Thyroid gland (tissue), 4 donors: Measurements from ENCODE around the gene ANXA7. TPM values are rescaled to one million over a fixed set of nuclear protein-coding genes. Genes with fewer than 3 reads are reported as not detected.

Experiments
- DNase-seq, 2 donors: peaks; one replicate each; pipeline ENCODE4 v3.0.0-alpha.2; 2019
- H3K27ac ChIP-seq, 3 donors: fragments of 200-600 bp; sonication (generic); 1 replicate in 2 of 3; 2 replicates in 1 of 3; pipeline ENCODE4 v1.5.1; 2016 to 2019; ENCODE audit warnings: mild to moderate bottlenecking in 1 of 3, moderate library complexity in 1 of 3
- H3K27me3 ChIP-seq: fragments of 200-600 bp; sonication (generic); one replicate; pipeline ENCODE4 v1.5.1; 2019
- H3K36me3 ChIP-seq, 2 donors: fragments of 200-600 bp; sonication (generic); one replicate each; pipeline ENCODE4 v1.5.1; 2016 to 2019
- H3K4me1 ChIP-seq, 2 donors: fragments of 200-600 bp; sonication (generic); one replicate each; pipeline ENCODE4 v1.5.1; 2017 to 2019
- H3K4me3 ChIP-seq, 3 donors: fragments of 200-600 bp; sonication (generic); replicated peaks in 1 of 3; 1 replicate in 2 of 3; 2 replicates in 1 of 3; pipeline ENCODE4 v1.5.1; 2016; ENCODE audit warnings: mild to moderate bottlenecking in 1 of 3
- H3K9me3 ChIP-seq: fragments of 200-600 bp; sonication (generic); one replicate; pipeline ENCODE4 v1.5.1; 2017
- CTCF ChIP-seq, 6 experiments: fragments of 200-600 bp in 3 of 6; fragments of 450-650 bp in 3 of 6; sonication (generic) in 3 of 6; IDR thresholded peaks; one replicate each; pipeline ENCODE4 v1.5.1; 2016 to 2019; ENCODE audit warnings: antibody characterized with exemption in 6 of 6, mild to moderate bottlenecking in 2 of 6, inconsistent platforms in 1 of 6, moderate library complexity in 1 of 6
- POLR2A ChIP-seq, 2 donors: fragments of 450-650 bp; IDR thresholded peaks; one replicate each; pipeline ENCODE4 v1.6.1; 2017; ENCODE audit warnings: antibody characterized with exemption in 2 of 2, mild to moderate bottlenecking in 2 of 2, moderate library complexity in 1 of 2
- WGBS, 2 donors: methylation state at CpG; one replicate each; pipeline ENCODE4 v1.1.5; 2017; 5-methylcytosine and 5-hydroxymethylcytosine counted together
- intact Hi-C: fragments of 100-400 bp; cut with DNase I; formaldehyde crosslinking; loops from one replicate; pipeline ENCODE4 v1.15.1; 2023
- total RNA-seq, 4 donors: library from RNA; depleted of rRNA; stranded (reverse); fragments of >200 nt; gene quantifications; one replicate each; pipeline ENCODE4 v1.2.3, GENCODE V29; 2016

Gene ANXA7
- total RNA-seq, 4 donors from 2014 or later = 128 to 222 (median 167) TPM

- Histone ChIP-seq H3K4me3 (no peak overlapping the region), H3K4me1 (no peaks in the 10 kb centered on the region), H3K36me3 (peaks cover 62 to 71% of the 10 kb centered on the region in 2 donors), H3K27me3 (no peaks in the 10 kb centered on the region), H3K27ac (no peak overlapping the region), H3K9me3 (no peaks in the 10 kb centered on the region)
- no peak for DNase-seq
- 97 to 99% methylated on average over 7 of the region's 7 CpGs for WGBS, 2 donors
- TF ChIP-seq CTCF (IDR thresholded peaks at IDR 0.05) (no peak), POLR2A (IDR thresholded peaks at IDR 0.05) (no peak)
- intact Hi-C loops = no loop called here
These were observed 27.3 kb downstream of the ANXA7 start for GRCh38 chr10:73386583-73386982.

GRCh38 chr10:73379064-73379748, 34.7 kb downstream of the ANXA7 start:
- no peak for TF ChIP-seq POLR2A (IDR thresholded peaks at IDR 0.05)
- TF ChIP-seq CTCF (IDR thresholded peaks at IDR 0.05) = no peak
- intact Hi-C loops = no loop called here
- no peaks in the 10 kb centered on the region for H3K4me1 ChIP-seq
- no peaks in the 10 kb centered on the region for H3K9me3 ChIP-seq
- no peak overlapping the region for H3K4me3 ChIP-seq
- no peak overlapping the region for H3K27ac ChIP-seq
- peaks cover 61 to 71% of the 10 kb centered on the region in 2 donors for H3K36me3 ChIP-seq
- no peaks in the 10 kb centered on the region for H3K27me3 ChIP-seq
- 70 to 89% methylated on average over 1 of the region's 1 CpG for WGBS, 2 donors
- DNase-seq = no peak

DNA sequence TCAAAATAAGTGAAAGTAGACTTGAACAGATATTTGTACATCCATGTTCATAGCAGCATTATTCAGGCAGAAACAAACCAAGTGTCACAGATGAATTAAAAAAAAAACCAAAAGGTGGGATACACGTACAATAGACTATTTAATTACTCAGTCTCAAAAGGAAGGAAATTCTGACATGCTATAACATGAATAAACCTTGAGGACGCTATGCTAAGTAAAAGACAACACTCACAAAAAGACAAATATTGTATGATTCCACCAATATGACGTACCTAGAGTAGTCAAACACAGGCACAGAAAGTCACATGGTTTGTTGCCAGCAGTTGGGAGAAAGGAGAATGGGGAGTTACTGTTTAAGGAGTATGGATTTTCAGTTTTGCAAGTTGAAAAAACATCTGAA, 37.2 kb downstream of the ANXA7 start:
- WGBS, 2 donors = 90 to 91% methylated on average over 3 of the region's 3 CpGs
- Histone ChIP-seq H3K36me3 (peaks cover 42 to 55% of the 10 kb centered on the region in 2 donors), H3K27me3 (no peaks in the 10 kb centered on the region), H3K9me3 (no peaks in the 10 kb centered on the region), H3K27ac (no peak overlapping the region), H3K4me1 (no peaks in the 10 kb centered on the region), H3K4me3 (no peak overlapping the region)
- TF ChIP-seq POLR2A (IDR thresholded peaks at IDR 0.05) (no peak), CTCF (IDR thresholded peaks at IDR 0.05) (no peak)
- no peak for DNase-seq
- intact Hi-C loops = no loop called here

- no peaks in the 10 kb centered on the region for H3K27me3 ChIP-seq
- DNase-seq = no peak
- WGBS, 2 donors = 95% methylated on average over 4 of the region's 4 CpGs
- no peaks in the 10 kb centered on the region for H3K9me3 ChIP-seq
- H3K27ac ChIP-seq = no peak overlapping the region
- no peak for TF ChIP-seq POLR2A (IDR thresholded peaks at IDR 0.05)
- TF ChIP-seq CTCF (IDR thresholded peaks at IDR 0.05) = no peak
- intact Hi-C loops = no loop called here
- no peaks in the 10 kb centered on the region for H3K4me1 ChIP-seq
- H3K36me3 ChIP-seq = peaks cover 7 to 10% of the 10 kb centered on the region in 2 donors
- H3K4me3 ChIP-seq = no peak overlapping the region
These were observed 45.6 kb downstream of the ANXA7 start for GRCh38 chr10:73368238-73368637.

DNA sequence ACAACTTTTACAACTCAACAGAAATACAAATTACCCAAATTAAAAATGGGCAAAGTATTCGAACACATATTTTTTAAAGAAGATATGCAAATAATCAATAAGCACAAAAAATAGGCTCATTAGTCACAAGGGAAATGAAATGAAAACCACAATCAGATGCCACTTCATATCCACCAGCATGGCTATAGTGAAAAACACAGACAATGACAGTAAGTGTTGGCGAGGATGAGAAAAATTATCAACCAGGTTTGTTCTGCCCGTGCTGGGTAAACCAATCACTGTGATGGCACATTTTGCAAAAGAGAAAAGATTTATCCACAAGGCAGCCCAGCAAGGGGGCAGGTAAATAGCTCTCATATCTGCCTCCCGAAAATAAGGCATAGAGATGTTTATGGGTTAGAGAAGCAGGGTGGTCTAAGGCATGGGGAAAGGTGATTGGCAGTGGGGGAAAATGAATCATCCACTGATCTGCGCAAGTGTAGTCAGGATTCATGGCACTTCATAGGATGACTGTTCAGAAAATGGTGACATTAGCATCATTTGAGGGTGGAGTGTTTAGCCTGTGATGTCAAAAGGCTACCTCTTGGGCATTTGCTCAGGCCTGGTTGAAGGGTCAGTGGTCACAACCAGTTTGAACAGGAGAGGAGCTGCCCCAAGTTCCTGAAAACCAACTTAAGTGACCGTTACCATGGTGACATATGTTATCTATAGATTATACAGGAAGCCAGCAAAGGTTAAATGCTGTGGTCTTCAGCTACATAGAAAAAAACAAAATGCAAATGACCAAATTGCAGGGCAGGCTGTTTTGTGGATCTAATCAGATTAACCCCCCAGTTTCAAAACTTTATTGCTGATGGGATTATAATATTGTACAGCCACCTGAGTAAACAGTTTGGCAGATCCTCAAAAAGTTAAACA, 47.2 kb downstream of the ANXA7 start:
- peaks cover 3 to 7% of the 10 kb centered on the region in 2 donors for H3K36me3 ChIP-seq
- no peak overlapping the region for H3K27ac ChIP-seq
- intact Hi-C loops = no loop called here
- H3K4me3 ChIP-seq = no peak overlapping the region
- DNase-seq = no peak
- no peaks in the 10 kb centered on the region for H3K27me3 ChIP-seq
- no peaks in the 10 kb centered on the region for H3K9me3 ChIP-seq
- H3K4me1 ChIP-seq = no peaks in the 10 kb centered on the region
- WGBS, 2 donors = 93 to 96% methylated on average over 6 of the region's 6 CpGs
- TF ChIP-seq POLR2A (IDR thresholded peaks at IDR 0.05) (no peak), CTCF (IDR thresholded peaks at IDR 0.05) (no peak)
